HG02840 (cell line): ENCODE data around the gene TAF9B.
A peak's percentile ranks its signal among the peaks of the same experiment; 100 is the strongest.
"Not testable (repeated sequence)": the region's sequence is repeated elsewhere in the genome, so short reads cannot be mapped to it uniquely, and the experiment has no call there.

Source experiments
- ATAC-seq: cut with Tn5 transposase; IDR thresholded peaks from one replicate; pipeline ENCODE4 v1.9.1; 2021; ENCODE audit warnings: mild to moderate bottlenecking, moderate library complexity, moderate number of reproducible peaks; ENCODE audit not compliant: unreplicated experiment, low FRiP score

TAF9B gene

DNA sequence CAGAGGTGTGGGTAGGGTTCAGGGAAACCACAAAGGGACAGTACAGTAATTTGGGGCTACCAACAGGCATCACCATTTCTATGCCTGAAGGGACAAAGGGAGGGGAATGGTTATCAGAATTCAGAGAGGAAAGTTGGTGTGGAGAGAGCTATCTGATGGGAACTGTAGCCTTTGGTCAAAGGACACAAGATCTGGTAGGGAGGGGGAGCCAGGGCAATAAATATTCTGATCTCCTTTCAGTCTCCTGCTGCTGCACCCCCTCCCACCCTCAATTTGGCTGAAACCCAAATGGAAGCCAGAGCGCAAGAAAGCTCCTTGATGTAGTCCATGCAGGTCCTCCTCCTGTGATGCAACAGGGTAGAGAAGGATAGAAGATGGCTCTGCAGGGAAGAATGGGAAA is 20.8 kb downstream of the TAF9B start:
- ATAC-seq: no peak

DNA sequence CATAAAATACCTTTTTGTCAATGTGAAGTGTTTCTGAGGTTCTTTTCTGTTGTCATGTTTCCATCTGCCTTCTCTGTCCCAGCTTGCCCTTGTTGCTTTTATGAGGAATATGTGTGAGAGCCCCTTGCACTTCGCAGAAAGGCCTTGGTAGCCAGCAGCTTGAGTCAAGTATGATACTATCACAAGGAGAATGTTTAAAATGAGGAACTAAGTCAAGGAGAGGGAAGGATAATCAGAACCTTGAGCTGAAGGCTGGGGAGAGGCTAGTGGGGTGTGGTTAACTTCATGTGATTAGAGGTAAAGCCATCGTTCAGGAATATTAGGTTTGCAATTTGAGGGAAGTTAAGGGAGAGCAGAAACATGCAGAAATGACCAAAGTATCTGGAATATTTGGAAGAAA is 22.7 kb downstream of the TAF9B start:
- ATAC-seq: no peak

GRCh38 chrX:78116365-78116764 is 23.1 kb downstream of the TAF9B start:
- no peak for ATAC-seq

GRCh38 chrX:78111140-78111931 is 28.1 kb downstream of the TAF9B start:
- ATAC-seq: no peak

DNA sequence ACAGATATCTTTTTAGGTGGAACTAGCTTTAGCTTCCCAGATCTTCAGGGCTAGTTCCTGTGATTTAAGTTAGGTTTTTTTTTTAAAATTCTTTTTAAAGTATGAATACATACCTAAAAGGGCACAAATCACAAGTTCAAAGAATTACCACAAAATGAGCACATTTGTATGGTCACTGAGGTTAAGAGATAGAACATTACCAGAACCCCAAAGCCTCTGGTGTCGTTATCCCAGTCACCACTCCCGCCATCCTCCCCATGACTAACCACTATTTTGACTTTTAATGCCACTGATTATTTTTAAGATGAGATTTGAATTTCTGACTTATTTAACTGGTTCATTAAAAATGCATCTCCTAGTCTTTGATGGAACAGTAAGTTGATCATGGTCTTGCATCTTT is 30.0 kb downstream of the TAF9B start:
- ATAC-seq: no peak

DNA sequence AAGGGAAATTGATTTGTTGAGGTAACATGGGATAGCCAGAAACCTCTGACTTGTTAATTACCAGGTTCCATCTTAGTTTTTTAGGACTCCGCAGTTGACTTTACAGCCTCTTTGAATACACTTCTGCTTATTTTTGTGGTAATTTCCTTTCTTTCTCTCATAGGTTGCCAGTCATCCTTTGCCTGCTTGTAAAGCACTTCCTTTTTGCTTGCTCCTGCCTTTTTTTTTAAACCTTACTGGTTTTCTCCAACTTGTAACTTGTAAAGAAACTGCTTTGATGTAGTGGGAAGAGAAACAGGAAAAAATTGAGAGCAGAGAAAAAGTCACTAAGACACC is 32.8 kb downstream of the TAF9B start:
- ATAC-seq: no peak

- ATAC-seq: no peak
Observed at GRCh38 chrX:78105944-78106650, 33.4 kb downstream of the TAF9B start.

DNA sequence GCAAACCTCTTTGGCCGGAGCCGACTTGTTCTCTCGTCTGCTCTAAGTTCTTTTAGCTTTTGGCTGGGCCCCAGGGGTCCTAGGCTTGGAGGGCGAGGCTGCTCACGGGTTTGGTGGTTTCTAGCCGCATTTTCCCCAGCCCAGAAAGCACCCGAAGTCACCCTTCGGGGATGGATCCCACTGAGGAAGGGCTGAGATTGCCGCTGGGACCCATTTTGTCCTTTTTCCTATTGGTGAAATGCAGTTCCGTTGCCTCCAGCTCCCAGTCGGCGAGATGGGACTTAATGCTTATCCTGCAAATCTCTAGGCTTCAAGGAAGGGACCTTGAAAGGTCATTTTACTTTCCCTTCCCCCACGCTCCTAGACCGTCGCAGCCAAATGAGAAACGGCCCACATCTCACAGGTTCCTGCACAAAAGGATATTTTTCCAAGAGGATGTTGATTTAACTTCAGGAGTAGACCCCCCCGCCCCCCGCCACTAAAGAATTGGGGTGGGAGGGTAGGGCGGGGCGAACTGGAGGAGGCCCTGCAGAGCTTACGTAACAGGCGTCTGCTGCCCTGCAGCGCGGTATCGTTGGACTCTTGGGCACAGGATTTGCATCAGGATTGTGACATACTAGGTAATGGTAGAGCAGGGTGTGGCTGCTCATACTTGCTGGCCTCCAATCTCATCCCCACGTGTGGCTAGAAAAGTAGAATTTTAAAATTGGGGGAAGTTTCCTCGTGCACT is 34.8 kb downstream of the TAF9B start:
- no peak for ATAC-seq

- ATAC-seq: peak; percentile 95
Observed at GRCh38 chrX:78103623-78104446, 35.6 kb downstream of the TAF9B start, which contains the start of gene PGK1. Gene PGK1 (plus strand): TSS chrX:78104248. CDS start chrX:78104341, 93 bp downstream.

GRCh38 chrX:78103001-78103622 is 36.3 kb downstream of the TAF9B start:
- ATAC-seq: no peak

DNA sequence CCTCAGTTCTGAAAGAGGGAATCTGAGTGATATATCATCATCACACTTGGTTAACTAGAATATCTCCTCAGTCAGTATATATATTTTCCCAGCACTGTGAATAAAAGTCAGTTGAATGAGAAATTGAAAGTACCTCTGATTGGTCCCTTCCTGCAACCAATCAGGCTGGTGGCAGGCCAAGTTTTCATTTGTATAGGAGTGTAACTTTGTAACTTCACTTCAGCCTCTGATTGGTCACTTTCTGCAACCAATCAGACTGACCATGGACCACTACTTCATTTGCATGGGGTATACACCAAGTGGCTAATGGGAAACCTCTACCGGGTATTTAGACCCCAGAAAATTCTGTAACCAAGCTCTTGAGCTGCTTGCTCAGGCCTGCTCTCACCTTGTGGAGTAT is 37.4 kb downstream of the TAF9B start:
- ATAC-seq: no peak

DNA sequence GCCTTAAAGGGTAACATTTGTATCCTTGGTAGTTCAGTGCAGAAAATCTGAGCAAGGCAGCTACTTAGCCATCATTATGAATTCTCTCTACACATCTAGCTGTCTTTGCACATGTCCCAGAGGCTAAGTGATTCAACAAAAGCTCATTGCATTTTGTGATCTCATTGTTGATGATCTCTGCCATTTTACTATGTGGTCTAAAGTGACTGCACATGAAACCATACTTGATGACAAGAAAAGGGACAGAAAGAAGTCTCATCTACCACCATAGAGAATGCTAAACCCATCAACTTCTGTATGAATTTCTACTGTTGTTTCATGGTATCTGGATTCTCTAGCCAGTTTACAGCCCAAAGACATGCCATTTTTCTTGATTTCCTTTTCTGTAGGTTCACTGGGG is 41.3 kb downstream of the TAF9B start:
- ATAC-seq: no peak

- ATAC-seq: peak; percentile 54
Observed at GRCh38 chrX:78092296-78092695, 47.2 kb downstream of the TAF9B start.

DNA sequence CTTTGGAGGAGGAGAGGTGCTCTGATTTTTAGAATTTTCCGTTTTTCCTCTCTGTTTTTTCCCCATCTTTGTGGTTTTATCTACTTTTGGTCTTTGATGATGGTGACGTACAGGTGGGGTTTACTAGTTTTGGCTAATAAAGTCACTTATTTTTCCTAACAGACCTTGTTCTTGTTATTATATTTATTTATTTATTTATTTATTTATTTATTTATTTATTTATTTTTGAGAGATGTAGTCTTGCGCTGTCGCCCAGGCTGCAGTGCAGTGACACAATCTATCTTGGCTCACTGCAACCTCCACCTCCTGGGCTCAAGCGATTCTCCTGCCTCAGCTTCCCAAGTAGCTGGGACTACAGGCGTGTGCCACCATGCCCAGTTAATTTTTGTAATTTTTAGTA is 58.0 kb downstream of the TAF9B start:
- not testable (repeated sequence) for ATAC-seq
